ENCODE data around the gene PAX5.

- TF ChIP-seq TARDBP (IDR thresholded peaks at IDR 0.05) (no peak), FOXK2 (IDR thresholded peaks at IDR 0.05) (no peak), LEF1 (IDR thresholded peaks at IDR 0.05; ENCODE audit: borderline replicate concordance) (no peak), ARNT (IDR thresholded peaks at IDR 0.05) (no peak)
Measured at GRCh38 chr9:36892279-36892678, 141.8 kb downstream of the PAX5 start.
